Mammary epithelial cell (primary cell): ENCODE results near the gene MPDU1.

ENCODE experiments used
- EZH2 ChIP-seq: IDR thresholded peaks from 2 replicates; pipeline ENCODE4 v1.6.1; 2012; ENCODE audit warnings: low read length, inconsistent platforms, borderline replicate concordance
- TF ChIP-seq, protein P1 (sequence below), 2 donors: IDR thresholded peaks in 1 of 2; conservative IDR thresholded peaks in 1 of 2; 2 replicates each; pipeline ENCODE4 v1.5.1; 2011 to 2012; ENCODE audit warnings: inconsistent platforms in 2 of 2, low read length in 2 of 2, mild to moderate bottlenecking in 2 of 2, control low read depth in 1 of 2, low read depth in 1 of 2; ENCODE audit not compliant: insufficient read depth in 1 of 2; ENCODE audit errors: extremely low read depth in 1 of 2

DNA sequence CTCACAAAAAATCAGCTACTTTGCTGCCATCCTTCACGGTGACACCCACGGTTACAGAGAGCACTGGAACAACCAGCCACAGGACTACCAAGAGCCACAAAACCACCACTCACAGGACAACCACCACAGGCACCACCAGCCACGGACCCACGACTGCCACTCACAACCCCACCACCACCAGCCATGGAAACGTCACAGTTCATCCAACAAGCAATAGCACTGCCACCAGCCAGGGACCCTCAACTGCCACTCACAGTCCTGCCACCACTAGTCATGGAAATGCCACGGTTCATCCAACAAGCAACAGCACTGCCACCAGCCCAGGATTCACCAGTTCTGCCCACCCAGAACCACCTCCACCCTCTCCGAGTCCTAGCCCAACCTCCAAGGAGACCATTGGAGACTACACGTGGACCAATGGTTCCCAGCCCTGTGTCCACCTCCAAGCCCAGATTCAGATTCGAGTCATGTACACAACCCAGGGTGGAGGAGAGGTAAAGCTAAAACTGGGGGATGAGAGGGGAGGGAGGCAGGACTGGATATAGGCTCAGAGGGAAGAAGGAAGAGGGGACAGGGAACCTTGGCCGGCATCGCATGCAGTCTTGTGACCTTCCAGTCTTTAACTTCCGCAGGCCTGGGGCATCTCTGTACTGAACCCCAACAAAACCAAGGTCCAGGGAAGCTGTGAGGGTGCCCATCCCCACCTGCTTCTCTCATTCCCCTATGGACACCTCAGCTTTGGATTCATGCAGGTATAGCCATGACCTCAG, 3.6 kb upstream of the MPDU1 start:
- TF ChIP-seq, protein P1, sequence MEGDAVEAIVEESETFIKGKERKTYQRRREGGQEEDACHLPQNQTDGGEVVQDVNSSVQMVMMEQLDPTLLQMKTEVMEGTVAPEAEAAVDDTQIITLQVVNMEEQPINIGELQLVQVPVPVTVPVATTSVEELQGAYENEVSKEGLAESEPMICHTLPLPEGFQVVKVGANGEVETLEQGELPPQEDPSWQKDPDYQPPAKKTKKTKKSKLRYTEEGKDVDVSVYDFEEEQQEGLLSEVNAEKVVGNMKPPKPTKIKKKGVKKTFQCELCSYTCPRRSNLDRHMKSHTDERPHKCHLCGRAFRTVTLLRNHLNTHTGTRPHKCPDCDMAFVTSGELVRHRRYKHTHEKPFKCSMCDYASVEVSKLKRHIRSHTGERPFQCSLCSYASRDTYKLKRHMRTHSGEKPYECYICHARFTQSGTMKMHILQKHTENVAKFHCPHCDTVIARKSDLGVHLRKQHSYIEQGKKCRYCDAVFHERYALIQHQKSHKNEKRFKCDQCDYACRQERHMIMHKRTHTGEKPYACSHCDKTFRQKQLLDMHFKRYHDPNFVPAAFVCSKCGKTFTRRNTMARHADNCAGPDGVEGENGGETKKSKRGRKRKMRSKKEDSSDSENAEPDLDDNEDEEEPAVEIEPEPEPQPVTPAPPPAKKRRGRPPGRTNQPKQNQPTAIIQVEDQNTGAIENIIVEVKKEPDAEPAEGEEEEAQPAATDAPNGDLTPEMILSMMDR (conservative IDR thresholded peaks at IDR 0.05 in 1 of 2, IDR thresholded peaks at IDR 0.05 in 1 of 2; ENCODE audit: extremely low read depth in 1 of 2, insufficient read depth in 1 of 2, low read depth in 1 of 2, low read length in 2 of 2): no peak
- TF ChIP-seq EZH2: no peak
